Mesothelial cell of epicardium (in vitro differentiated cells): ENCODE measurements around the gene SYS1. TPM values are rescaled to one million over a fixed set of nuclear protein-coding genes. Genes with fewer than 3 reads are reported as not detected.
"Not testable (repeated sequence)": the region's sequence is repeated elsewhere in the genome, so short reads cannot be mapped to it uniquely, and the experiment has no call there.

ENCODE experiments used
- DNase-seq, 2 experiments: peaks; one replicate each; pipeline ENCODE4 v3.0.0; 2021; ENCODE audit warnings: low spot score in 2 of 2; ENCODE audit not compliant: unreplicated experiment in 2 of 2
- H3K27ac Mint-ChIP-seq: 2 replicates; pipeline ENCODE4 v1.8.0; 2021; ENCODE audit warnings: mixed read lengths
- H3K27me3 Mint-ChIP-seq: 2 replicates; pipeline ENCODE4 v1.8.0; 2021; ENCODE audit warnings: low read depth, mixed read lengths
- H3K36me3 Mint-ChIP-seq: 2 replicates; pipeline ENCODE4 v1.8.0; 2021; ENCODE audit warnings: mixed read lengths
- H3K4me1 Mint-ChIP-seq: 2 replicates; pipeline ENCODE4 v1.8.0; 2021; ENCODE audit warnings: mixed read lengths
- H3K4me3 Mint-ChIP-seq: 2 replicates; pipeline ENCODE4 v1.8.0; 2021; ENCODE audit warnings: mild to moderate bottlenecking, moderate library complexity, mixed read lengths
- H3K9me3 Mint-ChIP-seq: 2 replicates; pipeline ENCODE4 v1.8.0; 2021; ENCODE audit warnings: mixed read lengths
- total RNA-seq: library from RNA; stranded (reverse); gene quantifications from 3 replicates; pipeline ENCODE4 v1.2.1, GENCODE V29; 2021
- TF ChIP-seq, protein P1 (sequence below): fragments of 200-600 bp; sonication (generic); IDR thresholded peaks from one replicate; pipeline ENCODE4 v1.5.0; 2021; ENCODE audit warnings: antibody characterized with exemption; ENCODE audit not compliant: unreplicated experiment

SYS1 gene
- total RNA-seq, 1 donor from 2014 or later = 27.2 TPM

- Mint-ChIP-seq H3K27me3 (no peaks in the 10 kb centered on the region), H3K4me3 (no peak overlapping the region), H3K9me3 (no peaks in the 10 kb centered on the region), H3K4me1 (peaks cover 25% of the 10 kb centered on the region), H3K27ac (no peak overlapping the region), H3K36me3 (no peaks in the 10 kb centered on the region)
- TF ChIP-seq, protein P1, sequence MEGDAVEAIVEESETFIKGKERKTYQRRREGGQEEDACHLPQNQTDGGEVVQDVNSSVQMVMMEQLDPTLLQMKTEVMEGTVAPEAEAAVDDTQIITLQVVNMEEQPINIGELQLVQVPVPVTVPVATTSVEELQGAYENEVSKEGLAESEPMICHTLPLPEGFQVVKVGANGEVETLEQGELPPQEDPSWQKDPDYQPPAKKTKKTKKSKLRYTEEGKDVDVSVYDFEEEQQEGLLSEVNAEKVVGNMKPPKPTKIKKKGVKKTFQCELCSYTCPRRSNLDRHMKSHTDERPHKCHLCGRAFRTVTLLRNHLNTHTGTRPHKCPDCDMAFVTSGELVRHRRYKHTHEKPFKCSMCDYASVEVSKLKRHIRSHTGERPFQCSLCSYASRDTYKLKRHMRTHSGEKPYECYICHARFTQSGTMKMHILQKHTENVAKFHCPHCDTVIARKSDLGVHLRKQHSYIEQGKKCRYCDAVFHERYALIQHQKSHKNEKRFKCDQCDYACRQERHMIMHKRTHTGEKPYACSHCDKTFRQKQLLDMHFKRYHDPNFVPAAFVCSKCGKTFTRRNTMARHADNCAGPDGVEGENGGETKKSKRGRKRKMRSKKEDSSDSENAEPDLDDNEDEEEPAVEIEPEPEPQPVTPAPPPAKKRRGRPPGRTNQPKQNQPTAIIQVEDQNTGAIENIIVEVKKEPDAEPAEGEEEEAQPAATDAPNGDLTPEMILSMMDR = no peak
- DNase-seq = no peak
Measured at GRCh38 chr20:45350217-45350616, 12.7 kb upstream of the SYS1 start.

GRCh38 chr20:45350795-45351194 lies 12.2 kb upstream of the SYS1 start:
- H3K27me3 Mint-ChIP-seq, H3K9me3 Mint-ChIP-seq, H3K36me3 Mint-ChIP-seq, DNase-seq, H3K4me3 Mint-ChIP-seq, H3K27ac Mint-ChIP-seq: not testable (repeated sequence)
- H3K4me1 Mint-ChIP-seq = peaks cover 20% of the 10 kb centered on the region

- Mint-ChIP-seq H3K9me3 (no peaks in the 10 kb centered on the region), H3K27me3 (no peaks in the 10 kb centered on the region), H3K36me3 (no peaks in the 10 kb centered on the region), H3K4me3 (no peak overlapping the region), H3K4me1 (peaks cover under 1% of the 10 kb centered on the region), H3K27ac (no peak overlapping the region)
- TF ChIP-seq, protein P1 = no peak
- no peak for DNase-seq
Measured at GRCh38 chr20:45352729-45353128, 10.2 kb upstream of the SYS1 start.

DNA sequence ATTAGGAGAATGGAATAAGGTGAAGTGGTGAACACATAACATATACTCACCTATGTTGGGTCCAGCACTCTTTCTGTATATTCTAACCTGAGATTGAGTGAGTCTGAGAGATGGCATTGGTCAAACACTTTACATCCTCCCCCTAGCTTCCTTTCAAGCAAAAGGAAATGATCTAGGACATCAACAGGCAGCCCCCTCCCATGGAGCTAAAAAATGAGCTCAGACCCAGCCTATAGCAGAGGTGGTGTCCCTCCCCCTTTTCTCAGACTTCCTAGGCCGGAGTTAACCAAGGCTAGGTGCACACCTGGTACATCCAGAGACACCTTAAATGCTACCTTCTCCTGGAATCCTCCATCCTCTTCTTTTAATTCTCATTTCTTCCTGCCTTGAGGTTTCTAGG lies 9.2 kb upstream of the SYS1 start:
- Mint-ChIP-seq H3K4me3 (no peak overlapping the region), H3K27me3 (no peaks in the 10 kb centered on the region), H3K9me3 (no peaks in the 10 kb centered on the region), H3K36me3 (no peaks in the 10 kb centered on the region), H3K27ac (no peak overlapping the region), H3K4me1 (peaks cover 9% of the 10 kb centered on the region)
- TF ChIP-seq, protein P1 = no peak
- no peak for DNase-seq

DNA sequence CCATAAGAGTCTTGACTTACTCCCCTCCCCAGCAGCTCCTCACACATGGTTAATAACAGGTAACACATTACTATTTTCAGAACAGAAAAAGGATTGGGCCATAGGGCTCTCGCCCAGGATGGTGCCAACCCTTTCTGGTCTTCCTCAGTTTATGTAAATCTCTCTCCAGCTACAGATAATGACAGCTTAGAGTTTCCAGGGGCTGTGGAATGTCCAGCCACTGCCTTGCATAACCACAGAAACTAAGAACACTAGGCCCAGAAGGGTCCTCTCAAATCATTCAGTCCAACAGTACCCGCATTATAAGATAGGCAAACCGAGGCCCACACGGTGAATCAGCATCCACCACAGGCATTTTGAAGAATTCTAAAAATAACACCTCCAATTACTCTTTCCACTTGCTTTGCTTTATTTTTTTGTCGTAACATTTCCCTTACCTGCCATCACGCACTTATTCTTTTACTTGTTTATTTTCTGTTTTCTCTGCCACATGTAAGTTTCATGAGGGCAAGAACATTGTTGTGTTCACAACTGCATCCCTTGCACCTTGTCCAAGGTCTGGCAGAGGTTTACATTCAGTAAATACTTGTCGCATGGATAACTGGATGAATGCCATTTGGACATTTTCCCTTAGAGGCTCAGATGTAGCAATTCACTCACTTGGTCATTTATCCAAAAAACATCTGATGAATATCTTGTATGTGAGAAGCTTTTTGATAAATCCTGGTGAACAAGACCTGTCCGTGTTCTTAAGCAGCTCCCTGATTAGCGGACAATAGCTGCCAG lies 8.3 kb upstream of the SYS1 start:
- no peak overlapping the region for H3K4me3 Mint-ChIP-seq
- no peaks in the 10 kb centered on the region for H3K27me3 Mint-ChIP-seq
- no peaks in the 10 kb centered on the region for H3K9me3 Mint-ChIP-seq
- TF ChIP-seq, protein P1 = no peak
- H3K4me1 Mint-ChIP-seq = peaks cover 14% of the 10 kb centered on the region
- H3K27ac Mint-ChIP-seq = no peak overlapping the region
- DNase-seq = no peak
- H3K36me3 Mint-ChIP-seq = no peaks in the 10 kb centered on the region

GRCh38 chr20:45355209-45356084 lies 7.5 kb upstream of the SYS1 start:
- no peak overlapping the region for H3K27ac Mint-ChIP-seq
- H3K4me1 Mint-ChIP-seq = peaks cover 18% of the 10 kb centered on the region
- DNase-seq = no peak
- TF ChIP-seq, protein P1 = no peak
- H3K9me3 Mint-ChIP-seq = no peaks in the 10 kb centered on the region
- H3K27me3 Mint-ChIP-seq = no peaks in the 10 kb centered on the region
- H3K36me3 Mint-ChIP-seq = no peaks in the 10 kb centered on the region
- H3K4me3 Mint-ChIP-seq = no peak overlapping the region
